ENCODE measurements around the gene UBE2QL1.

UBE2QL1 gene

GRCh38 chr5:6478793-6479192, 30.1 kb downstream of the UBE2QL1 start:
- no peak for DNase-seq (ENCODE audit: low spot score)

- DNase-seq (ENCODE audit: low spot score), result no peak
These were observed 31.7 kb downstream of the UBE2QL1 start for GRCh38 chr5:6480133-6481051.

GRCh38 chr5:6482735-6483134, 34.1 kb downstream of the UBE2QL1 start:
- DNase-seq (ENCODE audit: low spot score), result no peak

GRCh38 chr5:6483880-6484382, 35.3 kb downstream of the UBE2QL1 start:
- DNase-seq (ENCODE audit: low spot score), result no peak

GRCh38 chr5:6484446-6484845, 35.8 kb downstream of the UBE2QL1 start:
- no peak for DNase-seq (ENCODE audit: low spot score)

- no peak for DNase-seq (ENCODE audit: low spot score)
These were observed 36.2 kb downstream of the UBE2QL1 start for GRCh38 chr5:6484899-6485298.

- DNase-seq (ENCODE audit: low spot score), result no peak
These were observed 36.8 kb downstream of the UBE2QL1 start for GRCh38 chr5:6485441-6485840.

- DNase-seq (ENCODE audit: low spot score), result no peak
These were observed 37.4 kb downstream of the UBE2QL1 start for GRCh38 chr5:6486074-6486473.

- DNase-seq (ENCODE audit: low spot score), result no peak
These were observed 38.4 kb downstream of the UBE2QL1 start for GRCh38 chr5:6487081-6487480.

GRCh38 chr5:6488021-6488420, 39.4 kb downstream of the UBE2QL1 start:
- no peak for DNase-seq (ENCODE audit: low spot score)

GRCh38 chr5:6489643-6490185, 41.1 kb downstream of the UBE2QL1 start:
- DNase-seq (ENCODE audit: low spot score), result no peak

GRCh38 chr5:6490246-6490645, 41.6 kb downstream of the UBE2QL1 start:
- DNase-seq (ENCODE audit: low spot score), result no peak

- no peak for DNase-seq (ENCODE audit: low spot score)
These were observed 42.0 kb downstream of the UBE2QL1 start for GRCh38 chr5:6490693-6491092.

- DNase-seq (ENCODE audit: low spot score), result no peak
These were observed 42.7 kb downstream of the UBE2QL1 start for GRCh38 chr5:6491196-6491918.

GRCh38 chr5:6491919-6492290, 43.2 kb downstream of the UBE2QL1 start:
- DNase-seq (ENCODE audit: low spot score), result no peak

- no peak for DNase-seq (ENCODE audit: low spot score)
These were observed 44.3 kb downstream of the UBE2QL1 start for GRCh38 chr5:6492934-6493333.

GRCh38 chr5:6493681-6494454, 45.2 kb downstream of the UBE2QL1 start:
- no peak for DNase-seq (ENCODE audit: low spot score)

GRCh38 chr5:6494939-6495338, 46.3 kb downstream of the UBE2QL1 start:
- DNase-seq (ENCODE audit: low spot score), result no peak

GRCh38 chr5:6495433-6496206, 47.0 kb downstream of the UBE2QL1 start:
- no peak for DNase-seq (ENCODE audit: low spot score)

- no peak for DNase-seq (ENCODE audit: low spot score)
These were observed 47.5 kb downstream of the UBE2QL1 start for GRCh38 chr5:6496207-6496584.

GRCh38 chr5:6496636-6497035, 48.0 kb downstream of the UBE2QL1 start:
- DNase-seq (ENCODE audit: low spot score), result no peak
